Neural progenitor cell (in vitro differentiated cells): ENCODE results near the gene STRADA. TPM values are rescaled to one million over a fixed set of nuclear protein-coding genes. Genes with fewer than 3 reads are reported as not detected.

Experiments used
- DNase-seq: peaks from one replicate; pipeline ENCODE4 v3.0.0-alpha.2; 2016; ENCODE audit warnings: low spot score
- H2AFZ ChIP-seq: fragments of 200-600 bp; sonication (generic); replicated peaks from 2 replicates; pipeline ENCODE4 v1.6.1; 2016; ENCODE audit warnings: antibody characterized with exemption
- H3F3A ChIP-seq: fragments of 200-600 bp; sonication (generic); 2 replicates; pipeline ENCODE4 v1.6.1; 2016; ENCODE audit warnings: antibody characterized with exemption, low read depth
- H3K27ac ChIP-seq: fragments of 200-600 bp; sonication (generic); 2 replicates; pipeline ENCODE4 v1.5.1; 2016; ENCODE audit warnings: mild to moderate bottlenecking
- H3K27me3 ChIP-seq: fragments of 200-600 bp; sonication (generic); 2 replicates; pipeline ENCODE4 v1.6.1; 2016; ENCODE audit warnings: mild to moderate bottlenecking, moderate library complexity
- H3K36me3 ChIP-seq: fragments of 200-600 bp; sonication (generic); 2 replicates; pipeline ENCODE4 v1.5.1; 2016
- H3K4me1 ChIP-seq: fragments of 200-600 bp; sonication (generic); 2 replicates; pipeline ENCODE4 v1.6.1; 2016; ENCODE audit warnings: mixed run types
- H3K4me2 ChIP-seq: fragments of 200-600 bp; sonication (generic); 2 replicates; pipeline ENCODE4 v1.6.1; 2016
- H3K4me3 ChIP-seq: fragments of 200-600 bp; sonication (generic); 2 replicates; pipeline ENCODE4 v1.5.1; 2016
- H3K79me2 ChIP-seq: fragments of 200-600 bp; sonication (generic); 2 replicates; pipeline ENCODE4 v1.6.1; 2016; ENCODE audit warnings: low read depth
- H3K9ac ChIP-seq: fragments of 200-600 bp; sonication (generic); 2 replicates; pipeline ENCODE4 v1.6.1; 2016
- H3K9me3 ChIP-seq: fragments of 200-600 bp; sonication (generic); 2 replicates; pipeline ENCODE4 v1.5.1; 2016; ENCODE audit warnings: low read depth
- H4K20me1 ChIP-seq: fragments of 200-600 bp; sonication (generic); 2 replicates; pipeline ENCODE4 v1.6.1; 2016; ENCODE audit warnings: low read depth
- H3K27ac Mint-ChIP-seq: 3 replicates; pipeline ENCODE4 v1.8.0; 2021; ENCODE audit warnings: mixed read lengths
- H3K27me3 Mint-ChIP-seq: 2 replicates; pipeline ENCODE4 v1.8.0; 2022; ENCODE audit warnings: low read depth, mild to moderate bottlenecking, inconsistent platforms, moderate library complexity, mixed read lengths; ENCODE audit not compliant: insufficient read depth
- H3K36me3 Mint-ChIP-seq: 3 replicates; pipeline ENCODE4 v1.8.0; 2021; ENCODE audit warnings: mixed read lengths
- H3K4me1 Mint-ChIP-seq: 3 replicates; pipeline ENCODE4 v1.8.0; 2021; ENCODE audit warnings: mixed read lengths
- H3K4me3 Mint-ChIP-seq: 3 replicates; pipeline ENCODE4 v1.8.0; 2021; ENCODE audit warnings: mild to moderate bottlenecking, moderate library complexity, mixed read lengths
- H3K9me3 Mint-ChIP-seq: 3 replicates; pipeline ENCODE4 v1.8.0; 2020; ENCODE audit warnings: mixed read lengths
- CTCF ChIP-seq: fragments of 200-600 bp; sonication (generic); IDR thresholded peaks from 2 replicates; pipeline ENCODE4 v1.5.1; 2017; ENCODE audit warnings: antibody characterized with exemption, mild to moderate bottlenecking
- EZH2 ChIP-seq: fragments of 200-600 bp; sonication (generic); IDR thresholded peaks from 2 replicates; pipeline ENCODE4 v1.6.1; 2017; ENCODE audit warnings: antibody characterized with exemption, mild to moderate bottlenecking, moderate library complexity
- EZH2phosphoT487 ChIP-seq: fragments of 200-600 bp; sonication (generic); IDR thresholded peaks from 2 replicates; pipeline ENCODE4 v1.6.1; 2017; ENCODE audit warnings: antibody characterized with exemption
- total RNA-seq: library from RNA; depleted of rRNA; stranded (reverse); fragments of >200 nt; gene quantifications from 2 replicates; pipeline ENCODE4 v1.2.3, GENCODE V29; 2015; ENCODE audit warnings: low replicate concordance

STRADA gene
- total RNA-seq, 1 donor from 2014 or later: 69.6 TPM

- peaks cover 14% of the 10 kb centered on the region for H3K36me3 Mint-ChIP-seq
- Histone ChIP-seq H3K27ac (no peak overlapping the region), H3K4me2 (no peak overlapping the region), H3K27me3 (no peaks in the 10 kb centered on the region), H3K9ac (no peak overlapping the region), H3K79me2 (no peaks in the 10 kb centered on the region), H3F3A (no peaks in the 10 kb centered on the region), H3K36me3 (no peaks in the 10 kb centered on the region), H4K20me1 (no peaks in the 10 kb centered on the region), H3K9me3 (no peaks in the 10 kb centered on the region), H3K4me1 (no peaks in the 10 kb centered on the region), H3K4me3 (no peak overlapping the region), H2AFZ (no peak overlapping the region)
- no peak overlapping the region for H3K4me3 Mint-ChIP-seq
- H3K9me3 Mint-ChIP-seq: no peaks in the 10 kb centered on the region
- DNase-seq: no peak
- TF ChIP-seq CTCF (no peak), EZH2 (no peak), EZH2phosphoT487 (no peak)
- no peak overlapping the region for H3K27ac Mint-ChIP-seq
- H3K27me3 Mint-ChIP-seq: peaks cover 7% of the 10 kb centered on the region
- peaks cover 4% of the 10 kb centered on the region for H3K4me1 Mint-ChIP-seq
Measured at GRCh38 chr17:63682981-63683380, 58.6 kb downstream of the STRADA start.

DNA sequence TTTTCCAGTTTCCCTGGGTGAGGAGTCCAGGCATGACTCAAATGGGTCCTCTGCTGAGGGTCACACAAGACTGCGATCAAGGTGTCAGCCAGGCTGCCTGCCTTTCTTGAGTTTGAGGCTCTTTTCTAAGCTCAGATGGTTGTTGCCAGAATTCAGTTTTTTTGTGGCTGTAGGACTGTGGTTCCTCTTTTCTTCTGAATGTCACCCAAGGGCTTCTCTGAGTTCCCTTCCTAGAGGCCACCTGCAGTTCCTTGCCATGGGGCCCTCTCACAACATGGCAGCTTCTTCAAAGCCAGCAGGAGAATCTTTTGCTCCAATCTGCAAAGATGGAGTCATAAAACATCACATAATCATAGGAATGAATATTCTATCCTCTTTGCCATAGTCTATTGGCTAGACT, 59.2 kb downstream of the STRADA start:
- TF ChIP-seq EZH2phosphoT487 (no peak), CTCF (no peak), EZH2 (no peak)
- Mint-ChIP-seq H3K4me1 (peaks cover 5% of the 10 kb centered on the region), H3K9me3 (no peaks in the 10 kb centered on the region), H3K27me3 (peaks cover 7% of the 10 kb centered on the region), H3K27ac (no peak overlapping the region), H3K36me3 (peaks cover 12% of the 10 kb centered on the region), H3K4me3 (no peak overlapping the region)
- H4K20me1 ChIP-seq: no peaks in the 10 kb centered on the region
- no peaks in the 10 kb centered on the region for H3K79me2 ChIP-seq
- no peaks in the 10 kb centered on the region for H3K4me1 ChIP-seq
- H3K27me3 ChIP-seq: no peaks in the 10 kb centered on the region
- H3K9me3 ChIP-seq: no peaks in the 10 kb centered on the region
- no peak overlapping the region for H2AFZ ChIP-seq
- H3K9ac ChIP-seq: no peak overlapping the region
- DNase-seq: no peak
- H3K4me3 ChIP-seq: no peak overlapping the region
- no peaks in the 10 kb centered on the region for H3K36me3 ChIP-seq
- no peak overlapping the region for H3K4me2 ChIP-seq
- no peaks in the 10 kb centered on the region for H3F3A ChIP-seq
- H3K27ac ChIP-seq: no peak overlapping the region

DNA sequence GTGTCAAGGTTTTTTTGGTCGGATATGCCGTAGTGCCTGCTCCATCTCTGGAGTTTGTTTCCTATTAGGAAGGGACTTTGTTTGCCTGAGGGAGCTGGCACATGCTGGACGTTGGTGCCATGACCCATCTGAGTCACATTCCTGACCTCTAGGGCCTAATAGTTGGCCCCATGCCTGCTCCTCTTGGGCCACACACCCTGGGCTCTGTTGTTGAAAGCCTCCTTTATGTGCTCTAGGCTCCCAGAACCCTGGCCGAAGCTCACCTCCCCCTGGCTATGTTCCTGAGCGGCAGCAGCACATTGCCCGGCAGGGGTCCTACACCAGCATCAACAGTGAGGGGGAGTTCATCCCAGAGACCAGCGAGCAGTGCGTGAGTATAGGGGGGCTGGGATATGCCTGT, 60.1 kb downstream of the STRADA start:
- Histone ChIP-seq H3K4me1 (peaks cover 4% of the 10 kb centered on the region), H3F3A (no peaks in the 10 kb centered on the region), H3K4me2 (no peak overlapping the region), H4K20me1 (no peaks in the 10 kb centered on the region), H2AFZ (no peak overlapping the region), H3K79me2 (no peaks in the 10 kb centered on the region), H3K27ac (no peak overlapping the region), H3K9me3 (no peaks in the 10 kb centered on the region), H3K36me3 (no peaks in the 10 kb centered on the region), H3K4me3 (no peak overlapping the region), H3K9ac (no peak overlapping the region), H3K27me3 (no peaks in the 10 kb centered on the region)
- H3K27me3 Mint-ChIP-seq: peaks cover 7% of the 10 kb centered on the region
- no peaks in the 10 kb centered on the region for H3K9me3 Mint-ChIP-seq
- H3K36me3 Mint-ChIP-seq: peaks cover 12% of the 10 kb centered on the region
- no peak for TF ChIP-seq CTCF
- TF ChIP-seq EZH2phosphoT487: no peak
- TF ChIP-seq EZH2: no peak
- no peak overlapping the region for H3K27ac Mint-ChIP-seq
- no peak overlapping the region for H3K4me3 Mint-ChIP-seq
- H3K4me1 Mint-ChIP-seq: peaks cover 14% of the 10 kb centered on the region
- DNase-seq: no peak
